ENCODE data around the gene PLET1.
A peak's percentile ranks its signal among the peaks of the same experiment; 100 is the strongest.

PLET1 gene

GRCh38 chr11:112260490-112260889, at the start of gene PLET1:
Gene PLET1 (minus strand): TSS chr11:112260860. CDS start chr11:112260589, 271 bp downstream.
- no peak for DNase-seq (ENCODE audit: low read depth)

GRCh38 chr11:112310419-112310818, 49.8 kb upstream of the PLET1 start:
- no peak for DNase-seq (ENCODE audit: low read depth)

GRCh38 chr11:112308651-112309050, 48.0 kb upstream of the PLET1 start:
- DNase-seq (ENCODE audit: low read depth) = no peak

GRCh38 chr11:112307616-112308015, 47.0 kb upstream of the PLET1 start:
- no peak for DNase-seq (ENCODE audit: low read depth)

GRCh38 chr11:112306230-112306629, 45.6 kb upstream of the PLET1 start:
- DNase-seq (ENCODE audit: low read depth) = no peak

GRCh38 chr11:112304914-112305313, 44.3 kb upstream of the PLET1 start:
- DNase-seq (ENCODE audit: low read depth) = no peak

GRCh38 chr11:112303616-112304015, 43.0 kb upstream of the PLET1 start:
- DNase-seq (ENCODE audit: low read depth) = no peak

- DNase-seq (ENCODE audit: low read depth) = no peak
These were observed 41.7 kb upstream of the PLET1 start for GRCh38 chr11:112302226-112302868.

GRCh38 chr11:112300094-112300786, 39.6 kb upstream of the PLET1 start:
- DNase-seq (ENCODE audit: low read depth) = no peak

GRCh38 chr11:112298535-112298934, 37.9 kb upstream of the PLET1 start:
- no peak for DNase-seq (ENCODE audit: low read depth)

- no peak for DNase-seq (ENCODE audit: low read depth)
These were observed 36.7 kb upstream of the PLET1 start for GRCh38 chr11:112297248-112297866.

- no peak for DNase-seq (ENCODE audit: low read depth)
These were observed 35.4 kb upstream of the PLET1 start for GRCh38 chr11:112296044-112296443.

GRCh38 chr11:112294688-112295340, 34.2 kb upstream of the PLET1 start:
- no peak for DNase-seq (ENCODE audit: low read depth)

GRCh38 chr11:112293614-112294013, 33.0 kb upstream of the PLET1 start:
- DNase-seq (ENCODE audit: low read depth) = no peak

GRCh38 chr11:112292785-112293407, 32.2 kb upstream of the PLET1 start:
- no peak for DNase-seq (ENCODE audit: low read depth)

- DNase-seq (ENCODE audit: low read depth) = no peak
These were observed 31.5 kb upstream of the PLET1 start for GRCh38 chr11:112292188-112292587.

- DNase-seq (ENCODE audit: low read depth) = no peak
These were observed 30.5 kb upstream of the PLET1 start for GRCh38 chr11:112291191-112291590.

- no peak for DNase-seq (ENCODE audit: low read depth)
These were observed 29.8 kb upstream of the PLET1 start for GRCh38 chr11:112290493-112290850.

- DNase-seq (ENCODE audit: low read depth) = peak; percentile 73
These were observed 29.2 kb upstream of the PLET1 start for GRCh38 chr11:112289588-112290492.

GRCh38 chr11:112288021-112288420, 27.4 kb upstream of the PLET1 start:
- no peak for DNase-seq (ENCODE audit: low read depth)

- no peak for DNase-seq (ENCODE audit: low read depth)
These were observed 25.2 kb upstream of the PLET1 start for GRCh38 chr11:112285841-112286311.
